A549 (cell line): ENCODE data around the gene B3GALT4. TPM values are rescaled to one million over a fixed set of nuclear protein-coding genes. Genes with fewer than 3 reads are reported as not detected.
A peak's percentile ranks its signal among the peaks of the same experiment; 100 is the strongest.

Source experiments
- ATAC-seq, 2 experiments: fragments of 200-7000 bp in 1 of 2; fragments of >200 bp in 1 of 2; cut with Nextera tagmentation in 1 of 2; cut with Tn5 transposase in 1 of 2; 3 replicates each; pipeline versions ENCODE4 v1.8.0 to v1.9.1; 2018 to 2020; ENCODE audit warnings: mild to moderate bottlenecking in 1 of 2, moderate library complexity in 1 of 2
- CTCF ChIA-PET: fragments of 300-600 bp; sonication (Branson Sonifier 250); formaldehyde crosslinking; extraction: SDS; loops from one replicate; lab custom pipeline; 2021; ENCODE audit warnings: antibody characterized with exemption, inconsistent platforms; lab: Yijun Ruan, JAX
- POLR2A ChIA-PET: fragments of 350-600 bp; formaldehyde crosslinking; extraction: SDS; loops from one replicate; lab custom pipeline; 2021; ENCODE audit warnings: antibody characterized with exemption, inconsistent platforms; lab: Yijun Ruan, JAX
- DNase-seq, 2 experiments: peaks; one replicate each; pipeline versions ENCODE4 v3.0.0 to v3.0.0-alpha.2; 2011 to 2016; ENCODE audit warnings: low read depth in 1 of 2, low spot score in 1 of 2
- FAIRE-seq: peaks from 2 replicates; lab custom pipeline; 2011; peaks lifted over from hg19 to GRCh38; lab: Jason Lieb, UNC
- H3K27ac ChIP-seq, 2 experiments: fragments of >200 bp; sonication (Bioruptor Twin); formaldehyde crosslinking; 3 replicates each; pipeline ENCODE4 v1.5.1; 2016 to 2017
- H3K4me1 ChIP-seq: fragments of >200 bp; sonication (Bioruptor Twin); formaldehyde crosslinking; 3 replicates; pipeline ENCODE4 v1.6.1; 2016
- H3K4me2 ChIP-seq: fragments of >200 bp; sonication (Bioruptor Twin); formaldehyde crosslinking; 3 replicates; pipeline ENCODE4 v1.6.1; 2016
- H3K4me3 ChIP-seq: fragments of >200 bp; sonication (Bioruptor Twin); formaldehyde crosslinking; 3 replicates; pipeline ENCODE4 v1.5.1; 2016
- H3K9me3 ChIP-seq: fragments of >200 bp; sonication (Bioruptor Twin); formaldehyde crosslinking; 3 replicates; pipeline ENCODE4 v1.6.1; 2016
- ATOH8 ChIP-seq: fragments of 250-450 bp; sonication (Bioruptor Pico); IDR thresholded peaks from 2 replicates; pipeline ENCODE4 v1.5.0; 2020; ENCODE audit warnings: low read depth, mild to moderate bottlenecking, moderate library complexity
- CBX2 ChIP-seq: fragments of 200-600 bp; sonication (generic); IDR thresholded peaks from 2 replicates; pipeline ENCODE4 v1.6.1; 2016; ENCODE audit warnings: low read depth, mild to moderate bottlenecking, borderline replicate concordance
- CTCF ChIP-seq: fragments of >200 bp; sonication (Bioruptor Twin); formaldehyde crosslinking; IDR thresholded peaks from 3 replicates; pipeline ENCODE4 v1.5.1; 2016
- EHF ChIP-seq: fragments of 250-450 bp; sonication (Bioruptor Pico); IDR thresholded peaks from 2 replicates; pipeline ENCODE4 v1.5.0; 2020; ENCODE audit warnings: mild to moderate bottlenecking
- ELK1 ChIP-seq: fragments of 150-350 bp; IDR thresholded peaks from 2 replicates; pipeline ENCODE4 v1.6.1; 2014; ENCODE audit warnings: low read depth, mild to moderate bottlenecking, low read length
- ESRRA ChIP-seq: fragments of 150-350 bp; IDR thresholded peaks from 2 replicates; pipeline ENCODE4 v1.6.1; 2014; ENCODE audit warnings: mild to moderate bottlenecking, low read length, borderline replicate concordance
- HDAC2 ChIP-seq: fragments of 200-600 bp; sonication (generic); IDR thresholded peaks from 2 replicates; pipeline ENCODE4 v1.6.1; 2016
- HES2 ChIP-seq: fragments of >200 bp; sonication (Bioruptor Twin); formaldehyde crosslinking; IDR thresholded peaks from 2 replicates; pipeline ENCODE4 v1.6.1; 2016
- HMGXB4 ChIP-seq: fragments of 250-450 bp; sonication (Bioruptor Pico); IDR thresholded peaks from 2 replicates; pipeline ENCODE4 v1.5.0; 2021; ENCODE audit warnings: mild to moderate bottlenecking, moderate library complexity, borderline replicate concordance
- HOXB13 ChIP-seq: fragments of 250-450 bp; sonication (Bioruptor Pico); IDR thresholded peaks from 2 replicates; pipeline ENCODE4 v1.5.0; 2020; ENCODE audit warnings: low read depth, mild to moderate bottlenecking, moderate library complexity
- HOXB5 ChIP-seq: fragments of 250-450 bp; sonication (Bioruptor Pico); IDR thresholded peaks from 2 replicates; pipeline ENCODE4 v1.5.0; 2020; ENCODE audit warnings: mild to moderate bottlenecking, moderate library complexity
- JUNB ChIP-seq: fragments of >200 bp; sonication (Bioruptor Twin); formaldehyde crosslinking; IDR thresholded peaks from 2 replicates; pipeline ENCODE4 v1.6.1; 2016
- KDM1A ChIP-seq: fragments of 200-600 bp; sonication (generic); IDR thresholded peaks from 2 replicates; pipeline ENCODE4 v1.6.1; 2016; ENCODE audit warnings: low read depth, mild to moderate bottlenecking
- KDM5A ChIP-seq: fragments of 200-600 bp; sonication (generic); IDR thresholded peaks from 2 replicates; pipeline ENCODE4 v1.6.1; 2016; ENCODE audit warnings: antibody characterized with exemption, mild to moderate bottlenecking
- NR3C1 ChIP-seq: fragments of >200 bp; sonication (Bioruptor Twin); formaldehyde crosslinking; IDR thresholded peaks from 3 replicates; pipeline ENCODE4 v1.6.1; 2017
- POLR2A ChIP-seq: IDR thresholded peaks from 2 replicates; pipeline ENCODE4 v1.6.1; 2012; ENCODE audit warnings: mild to moderate bottlenecking, low read length
- POLR2AphosphoS2 ChIP-seq: conservative IDR thresholded peaks from 2 replicates; pipeline ENCODE4 v1.6.1; 2012; ENCODE audit warnings: low read length, improper control_type of control experiment, inconsistent platforms
- RARB ChIP-seq: fragments of 250-450 bp; sonication (Bioruptor Pico); IDR thresholded peaks from 2 replicates; pipeline ENCODE4 v1.8.0; 2021; ENCODE audit warnings: mild to moderate bottlenecking, moderate library complexity
- RCOR1 ChIP-seq: fragments of 150-350 bp; IDR thresholded peaks from 2 replicates; pipeline ENCODE4 v1.6.1; 2014; ENCODE audit warnings: antibody characterized with exemption, low read length, low read depth
- RFX5 ChIP-seq: fragments of 450-650 bp; IDR thresholded peaks from 2 replicates; pipeline ENCODE4 v1.7.1; 2014; ENCODE audit warnings: antibody characterized with exemption, mild to moderate bottlenecking, moderate library complexity
- RNF2 ChIP-seq: fragments of 200-600 bp; sonication (generic); IDR thresholded peaks from 2 replicates; pipeline ENCODE4 v1.6.1; 2016; ENCODE audit warnings: low read depth, mild to moderate bottlenecking, antibody characterized with exemption, moderate library complexity, borderline replicate concordance
- SMC3 ChIP-seq: fragments of >200 bp; sonication (Bioruptor Twin); formaldehyde crosslinking; IDR thresholded peaks from 3 replicates; pipeline ENCODE4 v1.6.1; 2018; ENCODE audit warnings: inconsistent platforms
- SREBF2 ChIP-seq: fragments of 450-650 bp; IDR thresholded peaks from 2 replicates; pipeline ENCODE4 v1.6.1; 2014; ENCODE audit warnings: mild to moderate bottlenecking, moderate library complexity
- USF2 ChIP-seq: fragments of 450-650 bp; IDR thresholded peaks from 2 replicates; pipeline ENCODE4 v1.6.1; 2014; ENCODE audit warnings: antibody characterized with exemption
- ZSCAN20 ChIP-seq: fragments of 250-450 bp; sonication (Bioruptor Pico); IDR thresholded peaks from 2 replicates; pipeline ENCODE4 v1.8.0; 2022; ENCODE audit warnings: mild to moderate bottlenecking, moderate library complexity
- WGBS: methylation state at CpG from one replicate; pipeline ENCODE4 v1.1.6; 2017; ENCODE audit errors: missing lambda C conversion rate; 5-methylcytosine and 5-hydroxymethylcytosine counted together
- polyA plus RNA-seq, 4 experiments: library from polyadenylated mRNA; depleted of rRNA in 3 of 4; stranded (reverse); fragments of >200 nt; fragmentation: RNase III in 1 of 4; extraction: RNeasy Plus Mini Kit Qiagen cat#74134 plus additional on column Dnase treatment in 1 of 4; gene quantifications; 2 replicates in 3 of 4; 3 replicates in 1 of 4; pipeline ENCODE4 v1.2.3, GENCODE V29; 2011 to 2017

Gene B3GALT4
- polyA plus RNA-seq, 2 of the 4 experiments (the other 2 are of a cell fraction), result 0.27 to 0.54 TPM

GRCh38 chr6:33315793-33316602 lies 39.1 kb downstream of the B3GALT4 start:
- FAIRE-seq (no peak), DNase-seq (no peak), ATAC-seq (no peak)
- ChIA-PET CTCF (interaction anchor here (3.5 kb wide), 1 partner anchor 16 kb away, joined by 8 read pairs; no protein-coding TSS in a partner anchor), POLR2A (no interaction called here)
- H3K4me1 ChIP-seq, result peaks cover 42% of the 10 kb centered on the region
- no peak overlapping the region for H3K27ac ChIP-seq
- WGBS, result 94% methylated on average over 12 of the region's 17 CpGs
- H3K4me2 ChIP-seq, result no peak overlapping the region
- no peak overlapping the region for H3K4me3 ChIP-seq
- no peaks in the 10 kb centered on the region for H3K9me3 ChIP-seq
- TF ChIP-seq KDM5A (no peak), RARB (CRISPR knock-in tag) (no peak), EHF (no peak), RNF2 (no peak), POLR2AphosphoS2 (no peak), ESRRA (no peak), HMGXB4 (CRISPR knock-in tag) (no peak), NR3C1 (no peak)

- peak overlapping the region in 1 of 2 experiments; percentile 91; a peak in 3 of 6 replicates for H3K27ac ChIP-seq
- peak overlapping the region; percentile 41 for H3K4me3 ChIP-seq
- ChIA-PET CTCF (interaction anchor here (1.1 to 3.5 kb wide), 3 partner anchors 16 to 21 kb away, joined by 3 to 8 read pairs (median 4); no protein-coding TSS in a partner anchor), POLR2A (interaction anchor here (0.5 to 1.6 kb wide), 9 partner anchors 17 to 190 kb away, joined by 3 to 14 read pairs (median 6); partner anchors contain the start of genes B3GALT4, PFDN6, RGL2 and WDR46)
- ATAC-seq, result no peak
- WGBS, result 74% methylated on average over 14 of the region's 19 CpGs
- TF ChIP-seq ESRRA (no peak), KDM1A (peak; percentile 60; the same call in 1 of the 2 replicates), KDM5A (no peak)
- DNase-seq, result no peak
- H3K4me1 ChIP-seq, result peaks cover 46% of the 10 kb centered on the region
- no peak for FAIRE-seq
- peak overlapping the region; percentile 65 for H3K4me2 ChIP-seq
- no peaks in the 10 kb centered on the region for H3K9me3 ChIP-seq
These were observed 39.9 kb downstream of the B3GALT4 start for GRCh38 chr6:33316603-33317418.

GRCh38 chr6:33317419-33317668 lies 40.4 kb downstream of the B3GALT4 start:
- ChIA-PET CTCF (interaction anchor here (1.1 to 3.5 kb wide), 3 partner anchors 16 to 21 kb away, joined by 3 to 8 read pairs (median 4); no protein-coding TSS in a partner anchor), POLR2A (interaction anchor here (0.5 to 1.6 kb wide), 12 partner anchors 18 to 346 kb away, joined by 3 to 14 read pairs (median 6); partner anchors contain the start of genes B3GALT4, PFDN6, RGL2 and RPS18)
- peak overlapping the region; percentile 65 for H3K4me2 ChIP-seq
- ATAC-seq (no peak), DNase-seq (no peak), FAIRE-seq (no peak)
- peak overlapping the region; percentile 41 for H3K4me3 ChIP-seq
- H3K4me1 ChIP-seq, result peaks cover 43% of the 10 kb centered on the region
- H3K27ac ChIP-seq, result peak overlapping the region; percentile 69 to 91
- no peaks in the 10 kb centered on the region for H3K9me3 ChIP-seq
- WGBS, result no CpG with 5 or more reads among the region's 27 CpGs
- TF ChIP-seq ZSCAN20 (CRISPR knock-in tag) (no peak), SMC3 (no peak), RFX5 (no peak), ATOH8 (CRISPR knock-in tag) (no peak), USF2 (no peak), CTCF (no peak), POLR2A (no peak), ELK1 (no peak), CBX2 (no peak), HES2 (no peak), HDAC2 (no peak), RCOR1 (no peak), JUNB (no peak), HOXB5 (CRISPR knock-in tag) (no peak), EHF (no peak), SREBF2 (no peak), HOXB13 (CRISPR knock-in tag) (no peak)
